Measurements from ENCODE around the gene FAM131B.
"Not testable (repeated sequence)": the region's sequence is repeated elsewhere in the genome, so short reads cannot be mapped to it uniquely, and the experiment has no call there.

FAM131B gene

GRCh38 chr7:143394777-143395176 is 32.3 kb upstream of the FAM131B start:
- no peak for DNase-seq

DNA sequence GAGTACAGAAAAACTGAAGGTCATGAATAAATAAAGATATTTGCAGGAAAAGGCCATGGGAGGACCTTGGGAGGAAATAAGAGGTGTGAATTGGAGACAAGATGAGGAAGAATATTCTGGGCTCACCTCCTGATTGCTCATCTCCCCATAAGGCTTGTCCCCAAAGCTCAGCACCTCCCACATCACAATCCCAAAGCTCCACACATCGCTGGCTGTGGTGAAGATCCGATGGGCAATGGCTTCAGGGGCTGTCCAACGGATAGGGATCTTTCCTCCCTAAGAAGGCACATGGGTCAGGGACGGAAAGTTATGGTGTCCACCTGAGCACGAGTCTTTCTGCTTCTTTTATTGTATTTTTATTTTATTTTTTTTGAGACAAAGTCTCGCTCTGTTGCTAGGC is 31.6 kb upstream of the FAM131B start:
- DNase-seq = no peak

DNA sequence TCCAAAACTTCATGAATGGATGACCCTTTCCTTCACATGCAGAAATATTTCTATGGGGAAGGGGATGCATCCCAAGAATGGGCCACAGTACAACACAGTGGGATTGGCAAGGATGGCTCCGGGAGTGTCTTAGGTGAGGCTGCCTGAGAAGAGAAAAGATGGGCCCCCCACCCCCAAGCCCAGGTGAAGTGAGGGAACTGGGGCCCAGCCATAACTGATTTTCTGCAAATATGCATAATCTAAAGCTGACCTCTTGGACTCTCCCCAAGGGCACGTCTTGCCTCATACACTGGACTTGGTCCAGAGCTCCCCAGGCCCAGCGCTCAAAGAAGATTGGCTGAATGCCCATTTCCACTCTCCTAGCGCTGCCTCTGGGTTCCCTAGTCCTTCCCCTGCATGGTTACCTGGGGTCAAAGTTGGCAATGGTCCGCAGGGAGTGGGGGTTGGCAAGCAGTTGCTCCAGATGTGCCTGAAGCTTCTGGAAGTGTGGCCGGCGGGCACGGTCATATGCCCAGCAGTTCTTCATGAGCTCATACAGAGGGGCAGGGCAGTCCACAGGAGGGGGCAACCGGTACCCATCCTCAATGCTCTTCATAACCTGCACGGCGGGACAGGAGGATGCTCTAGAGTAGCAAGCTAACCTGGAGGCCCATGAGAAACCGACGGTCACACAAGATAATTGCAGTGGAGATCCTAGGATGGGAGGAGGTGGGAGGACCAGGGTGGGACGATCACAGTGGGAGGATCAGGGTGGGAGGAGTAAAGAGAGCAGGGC is 30.9 kb upstream of the FAM131B start:
- DNase-seq = no peak

DNA sequence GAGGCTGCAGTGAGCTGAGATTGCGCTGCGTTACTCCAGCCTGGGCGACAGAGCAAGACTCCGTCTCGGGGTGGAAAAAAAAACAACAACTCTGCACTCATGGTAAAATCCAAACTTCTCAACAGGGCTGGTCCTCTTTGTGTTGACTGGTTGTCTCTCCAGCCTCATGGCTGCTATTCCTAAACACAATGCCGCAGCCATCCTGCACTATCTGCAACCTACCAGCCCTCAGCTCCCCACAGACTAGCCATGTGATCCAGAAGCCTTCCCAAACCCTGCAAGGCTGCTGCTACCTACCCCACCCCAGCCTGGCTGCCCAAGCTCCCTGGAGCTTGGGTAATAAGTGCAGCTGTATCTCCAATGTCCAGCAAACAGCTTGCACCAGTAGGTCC is 30.4 kb upstream of the FAM131B start:
- DNase-seq = no peak

DNA sequence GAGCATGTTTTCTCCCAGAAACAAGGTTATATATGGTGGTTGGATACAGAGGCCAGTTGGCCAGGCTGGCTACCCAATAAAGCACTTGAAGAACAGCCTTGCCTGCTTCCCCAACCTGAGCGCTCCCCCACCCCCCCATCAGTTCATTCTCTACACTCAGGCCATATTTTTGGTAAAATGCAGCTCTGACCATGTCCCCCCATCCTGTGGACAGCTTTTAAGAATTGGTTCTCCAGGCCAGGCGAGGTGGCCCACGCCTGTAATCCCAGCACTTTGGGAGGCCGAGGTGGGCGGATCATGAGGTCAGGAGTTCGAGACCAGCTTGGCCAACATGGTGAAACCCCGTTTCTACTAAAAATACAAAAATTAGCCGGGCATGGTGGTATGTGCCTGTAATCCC is 29.9 kb upstream of the FAM131B start:
- not testable (repeated sequence) for DNase-seq

- DNase-seq = no peak
These were observed 29.2 kb upstream of the FAM131B start for GRCh38 chr7:143391462-143392404.

DNA sequence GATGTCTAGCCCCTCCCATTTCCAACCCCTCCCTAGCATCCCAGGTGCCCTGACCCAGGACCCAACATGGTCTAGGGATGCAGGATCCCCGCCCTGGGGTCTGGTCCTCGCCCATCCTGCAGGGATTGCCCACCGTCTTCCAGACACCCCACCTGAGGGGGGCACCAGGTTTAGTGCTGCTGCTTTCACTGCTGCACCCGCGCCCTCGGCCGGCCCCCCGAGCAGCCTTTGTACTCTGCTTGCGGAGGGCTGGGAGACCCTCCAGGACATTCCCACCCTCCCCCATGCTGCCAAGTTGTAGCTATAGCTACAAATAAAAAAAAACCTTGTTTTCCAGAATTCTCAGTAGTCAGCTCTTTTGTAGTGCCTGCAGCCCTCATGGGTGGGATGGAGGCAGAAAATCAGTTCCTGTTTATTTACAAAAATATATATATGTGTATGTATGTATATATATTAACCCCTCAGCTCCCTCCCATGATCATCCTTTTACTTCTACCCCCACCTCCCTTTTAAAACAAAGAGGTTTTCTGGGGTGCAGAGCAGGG is 28.3 kb upstream of the FAM131B start:
- DNase-seq = no peak

GRCh38 chr7:143390104-143390772 is 27.7 kb upstream of the FAM131B start:
- DNase-seq = no peak

- no peak for DNase-seq
These were observed 27.0 kb upstream of the FAM131B start for GRCh38 chr7:143389316-143390103.

GRCh38 chr7:143388491-143389101 is 26.1 kb upstream of the FAM131B start:
- DNase-seq = no peak

- DNase-seq = no peak
These were observed 25.5 kb upstream of the FAM131B start for GRCh38 chr7:143388051-143388450.

GRCh38 chr7:143387156-143387975 is 24.9 kb upstream of the FAM131B start:
- no peak for DNase-seq

DNA sequence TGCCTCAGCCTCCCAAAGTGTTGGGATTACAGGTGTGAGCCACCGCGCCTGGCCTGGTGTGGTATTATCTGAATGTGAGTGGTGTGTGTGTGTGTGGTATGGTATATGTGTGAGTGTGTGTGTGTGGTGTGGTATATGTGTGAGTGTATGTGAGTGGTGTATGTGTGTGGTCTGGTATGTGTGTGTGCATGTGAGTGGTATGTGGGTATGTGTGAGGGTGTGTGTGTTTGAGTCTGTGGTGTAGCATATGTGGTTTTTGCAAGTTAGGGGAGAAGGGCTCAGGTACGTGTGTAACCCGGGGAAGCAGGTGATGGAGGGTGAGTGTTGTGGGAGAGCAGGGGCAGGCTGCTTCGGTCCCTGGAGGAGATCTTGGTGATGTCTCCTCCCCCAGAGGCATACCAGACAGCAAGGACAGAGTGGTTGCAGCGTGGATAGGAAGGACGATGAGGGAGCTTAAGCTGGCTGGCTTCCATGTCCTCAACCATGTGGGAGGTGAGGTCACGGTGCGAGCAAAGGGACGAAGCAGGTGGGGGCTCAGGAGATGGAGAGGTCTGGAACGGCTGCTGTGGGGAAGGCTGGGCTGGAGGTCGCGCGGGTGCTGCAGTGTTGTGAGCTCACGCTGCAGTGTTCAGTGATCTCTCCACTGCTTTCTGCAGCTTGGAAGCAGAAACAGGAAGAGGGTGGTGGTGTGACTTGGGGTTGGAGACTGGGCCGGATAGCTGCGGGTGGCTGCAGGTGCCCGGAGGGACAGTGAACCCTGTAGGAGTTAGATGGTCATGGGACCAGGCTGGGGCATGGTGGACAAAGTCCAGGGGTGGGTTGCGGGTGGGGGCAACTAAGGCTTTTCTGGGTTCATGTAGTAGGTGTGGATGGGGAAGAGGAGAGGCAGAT is 23.6 kb upstream of the FAM131B start:
- DNase-seq = no peak

DNA sequence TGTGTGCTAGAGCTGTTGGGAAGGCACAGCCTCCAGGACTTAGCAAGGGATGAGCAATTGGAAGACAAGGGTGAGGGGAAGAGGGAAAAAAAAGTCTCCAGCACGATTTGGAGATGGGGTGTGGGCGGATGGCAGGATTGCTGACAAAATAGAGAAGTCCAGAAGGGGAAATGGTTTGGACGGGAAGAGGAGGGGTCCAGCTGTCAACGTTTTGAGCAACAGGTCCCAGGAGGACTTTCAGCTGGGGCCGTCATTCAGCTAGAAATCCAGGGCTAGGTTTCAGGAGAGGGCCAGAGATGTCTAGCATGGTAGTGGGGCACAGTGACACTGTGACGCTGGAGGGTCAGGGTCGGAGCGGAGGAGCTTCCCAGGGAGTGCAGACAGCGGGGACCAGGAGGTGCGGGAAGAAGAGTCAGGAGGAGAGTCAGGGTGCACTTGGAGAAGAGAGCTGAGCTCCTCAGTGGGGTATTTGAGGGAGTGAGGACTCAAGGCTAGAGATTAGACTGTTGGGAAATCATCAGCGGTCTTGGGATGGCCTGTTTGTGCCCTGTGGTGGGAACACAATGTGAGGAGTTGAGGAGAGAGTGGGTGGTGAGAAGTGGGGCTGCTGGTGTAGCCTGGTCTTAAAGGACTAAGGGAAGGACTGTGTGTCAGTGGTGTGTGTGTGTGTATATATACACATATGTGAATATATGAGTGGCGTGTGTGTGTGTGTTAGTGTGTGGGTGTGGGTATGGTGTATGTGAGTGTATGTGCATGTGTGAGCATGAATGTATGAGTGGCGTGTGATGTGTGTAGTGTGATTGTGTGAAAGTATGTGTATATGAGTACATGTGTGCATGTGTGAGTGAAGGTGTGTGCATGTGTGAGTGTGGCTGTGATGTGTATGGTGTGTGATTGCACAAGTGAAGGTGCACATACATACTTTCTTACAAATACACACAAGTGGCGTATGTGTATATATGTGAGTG is 22.4 kb upstream of the FAM131B start:
- no peak for DNase-seq

DNA sequence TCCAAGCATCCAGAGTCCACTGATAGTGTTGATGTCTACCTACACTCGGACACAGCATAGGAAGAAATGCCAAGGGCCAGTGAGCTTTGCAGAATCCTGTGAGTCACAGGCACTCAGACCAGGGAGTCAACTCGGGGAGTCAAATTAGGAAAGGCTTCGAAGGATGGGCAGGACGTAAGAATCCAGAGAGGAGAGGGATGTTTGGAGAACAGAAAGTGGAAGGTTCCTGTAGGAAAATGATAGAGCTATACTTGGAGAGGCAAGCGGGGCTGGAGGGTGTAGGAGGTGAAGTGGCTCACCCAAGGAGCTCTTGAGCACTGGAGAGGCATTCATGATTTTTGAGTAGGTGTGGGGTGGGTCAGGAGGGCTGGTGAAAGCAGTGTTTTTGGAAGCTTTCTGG is 21.6 kb upstream of the FAM131B start:
- DNase-seq = no peak

DNA sequence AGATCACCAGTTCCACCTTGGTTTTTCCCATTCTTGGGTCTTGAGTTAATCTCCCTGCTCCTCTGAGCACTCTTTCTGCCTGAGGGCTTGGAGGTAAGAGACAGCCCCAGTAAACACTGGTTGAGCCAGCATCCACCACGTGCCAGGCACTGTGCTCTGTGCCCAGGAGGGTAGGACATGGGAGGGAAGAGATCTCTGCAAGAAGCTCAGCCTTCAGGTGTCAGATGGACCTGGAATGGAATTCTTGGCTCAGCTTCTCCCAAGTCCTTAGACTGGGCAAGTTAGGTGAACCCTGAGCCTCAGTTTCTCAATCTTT is 21.1 kb upstream of the FAM131B start:
- DNase-seq = no peak

DNA sequence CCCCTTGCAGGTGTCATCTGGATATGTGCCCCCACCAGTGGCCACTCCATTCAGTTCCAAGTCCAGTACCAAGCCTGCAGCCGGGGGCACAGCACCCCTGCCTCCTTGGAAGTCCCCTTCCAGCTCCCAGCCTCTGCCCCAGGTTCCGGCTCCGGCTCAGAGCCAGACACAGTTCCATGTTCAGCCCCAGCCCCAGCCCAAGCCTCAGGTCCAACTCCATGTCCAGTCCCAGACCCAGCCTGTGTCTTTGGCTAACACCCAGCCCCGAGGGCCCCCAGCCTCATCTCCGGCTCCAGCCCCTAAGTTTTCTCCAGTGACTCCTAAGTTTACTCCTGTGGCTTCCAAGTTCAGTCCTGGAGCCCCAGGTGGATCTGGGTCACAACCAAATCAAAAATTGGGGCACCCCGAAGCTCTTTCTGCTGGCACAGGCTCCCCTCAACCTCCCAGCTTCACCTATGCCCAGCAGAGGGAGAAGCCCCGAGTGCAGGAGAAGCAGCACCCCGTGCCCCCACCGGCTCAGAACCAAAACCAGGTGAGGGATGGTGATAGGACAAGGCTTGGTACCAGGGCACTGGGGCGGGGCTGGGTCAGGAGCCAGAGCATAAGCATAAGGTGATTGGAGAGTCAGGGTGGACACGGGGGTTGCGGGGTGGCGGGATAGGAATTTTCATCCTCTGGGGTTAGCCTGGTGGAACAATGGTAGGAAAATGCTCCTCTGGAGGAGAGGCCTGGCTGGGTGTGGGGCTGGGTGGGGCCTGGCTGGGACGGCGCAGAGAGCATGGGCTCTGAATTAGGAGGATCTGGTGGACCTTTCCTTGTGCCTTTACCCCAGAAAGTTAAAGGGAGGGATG is 20.5 kb upstream of the FAM131B start:
- DNase-seq = no peak
